AG10803 (cell line): ENCODE results near the gene P2RY14.

ENCODE experiments used
- DNase-seq: peaks from one replicate; pipeline ENCODE4 v3.0.0; 2010; ENCODE audit warnings: low read depth
- H3K4me3 ChIP-seq: 2 replicates; pipeline ENCODE4 v1.5.1; 2011; ENCODE audit warnings: mild to moderate bottlenecking, low read length, control low read depth
- CTCF ChIP-seq: conservative IDR thresholded peaks from 2 replicates; pipeline ENCODE4 v1.5.1; 2011; ENCODE audit warnings: mild to moderate bottlenecking, low read length, control low read depth, inconsistent platforms

The P2RY14 gene

GRCh38 chr3:151201051-151201730 lies 77.2 kb downstream of the P2RY14 start:
- no peak overlapping the region for H3K4me3 ChIP-seq
- no peak for DNase-seq
- TF ChIP-seq CTCF, result no peak

DNA sequence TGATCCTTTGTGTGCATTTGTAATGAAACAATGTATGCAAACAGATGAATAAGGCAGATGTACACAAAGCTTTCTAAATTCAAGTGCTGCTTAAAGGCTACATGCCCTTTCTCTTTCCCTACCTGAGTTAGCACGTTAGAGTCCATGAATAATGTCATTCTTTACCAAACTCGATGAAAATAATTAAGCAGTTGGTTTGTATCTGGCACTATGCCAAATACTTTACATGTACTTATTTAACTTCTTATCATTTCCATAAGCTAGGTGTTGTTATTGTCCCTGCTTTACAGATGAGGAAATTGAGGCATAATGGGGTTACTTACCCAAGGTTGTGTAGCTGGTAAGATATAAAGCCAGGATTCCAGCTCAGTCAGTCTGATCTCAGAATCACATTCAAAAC lies 77.8 kb downstream of the P2RY14 start:
- no peak for DNase-seq
- no peak for TF ChIP-seq CTCF
- H3K4me3 ChIP-seq, result no peak overlapping the region

DNA sequence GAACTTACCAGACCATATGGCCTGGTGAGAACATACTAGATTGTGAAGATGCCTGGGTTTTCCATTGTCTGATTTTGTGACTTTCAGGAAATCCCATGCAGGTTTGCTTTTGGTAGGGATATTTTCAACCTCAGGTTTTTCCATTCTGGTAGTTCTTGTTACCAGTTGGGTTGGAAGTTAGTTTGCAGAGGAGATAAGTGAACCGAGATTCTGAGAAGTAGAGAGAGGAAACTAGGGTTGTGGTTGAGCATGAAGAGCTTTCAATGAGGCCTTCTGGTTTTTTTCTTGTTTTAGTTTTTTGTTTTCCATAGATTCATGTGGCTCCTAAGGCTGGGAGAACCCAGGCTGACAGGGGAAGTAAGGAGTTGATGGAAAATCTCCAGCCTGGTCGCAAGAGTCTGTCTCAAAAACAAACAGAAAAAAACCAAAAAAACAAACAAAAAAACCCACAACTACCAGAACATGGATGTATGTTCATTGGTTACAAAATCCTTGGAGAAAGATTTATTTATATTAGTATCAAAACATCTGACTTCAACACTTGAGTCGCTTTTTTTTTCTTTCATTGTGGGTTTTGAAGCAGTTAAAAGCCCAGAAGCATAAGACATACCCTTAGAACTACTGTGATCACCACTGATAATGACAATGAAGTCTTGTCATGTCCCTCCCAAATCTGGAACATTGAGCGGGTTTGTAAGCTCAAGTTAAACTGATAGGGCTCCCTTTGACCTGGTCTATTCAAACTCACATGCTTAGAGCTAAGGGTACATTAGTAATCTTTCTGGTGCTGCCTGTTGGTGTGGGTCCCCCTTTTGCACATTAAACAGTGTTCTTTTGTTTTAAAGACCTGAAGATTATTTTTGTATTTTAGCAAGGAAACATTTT lies 78.5 kb downstream of the P2RY14 start:
- no peak for TF ChIP-seq CTCF
- no peak for DNase-seq

DNA sequence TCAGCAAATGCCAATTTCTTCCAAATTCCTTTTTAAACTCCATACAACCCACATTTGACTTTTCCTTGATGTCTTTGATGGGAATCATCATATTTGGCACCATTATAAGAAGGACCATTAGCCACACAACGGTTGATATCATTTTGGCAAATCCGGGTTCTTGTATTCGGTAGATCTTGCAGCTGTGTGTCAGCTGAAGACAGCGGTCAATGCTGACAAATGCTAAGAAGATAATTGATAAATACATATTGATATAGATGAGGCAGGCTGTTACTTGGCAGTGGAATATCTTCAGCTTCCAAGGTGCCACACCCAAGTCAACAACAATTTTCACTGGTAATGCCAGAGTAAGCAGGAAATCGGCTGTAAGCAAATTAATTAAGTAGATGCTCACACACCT lies 79.5 kb downstream of the P2RY14 start:
- no peak for TF ChIP-seq CTCF
- no peak overlapping the region for H3K4me3 ChIP-seq
- no peak for DNase-seq

More for the DNA sequence above, 78.5 kb downstream of the P2RY14 start:
- H3K4me3 ChIP-seq, result no peak overlapping the region

DNA sequence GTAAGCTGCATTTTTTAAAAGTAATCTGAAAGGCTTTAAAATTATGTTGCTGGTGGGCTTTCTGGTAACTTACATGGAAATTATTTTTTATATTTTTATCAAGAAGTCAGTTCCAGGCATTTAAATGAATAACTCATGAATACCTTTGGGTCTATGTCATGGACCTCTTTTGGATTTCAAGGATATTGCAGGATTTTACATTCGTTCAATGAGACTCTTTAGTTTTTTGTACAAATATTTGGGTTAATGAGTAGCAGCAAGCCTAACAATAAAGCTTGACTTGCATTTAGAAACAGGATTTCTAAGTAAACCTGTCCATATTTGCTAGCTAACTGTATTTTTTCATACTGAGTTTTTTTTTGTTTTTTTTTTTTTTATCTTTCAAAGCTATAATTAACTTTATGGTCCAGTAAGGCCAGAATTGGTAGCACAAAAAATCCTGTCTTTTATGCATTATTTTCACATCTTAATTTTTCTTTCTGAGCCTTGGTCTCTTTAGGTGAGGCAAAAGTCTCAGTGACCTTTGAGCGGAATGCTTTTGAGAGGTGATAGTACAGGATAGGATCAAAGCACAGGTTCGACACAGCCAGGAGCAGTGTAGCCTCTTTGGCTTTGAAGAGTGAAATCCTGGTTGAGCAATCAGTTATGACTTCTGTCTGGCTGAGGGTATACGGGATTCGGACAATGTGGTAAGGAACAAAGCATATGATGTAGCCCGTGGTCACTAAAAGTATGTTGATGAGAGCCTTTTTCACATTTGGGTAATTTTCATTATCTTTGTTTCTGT lies 80.2 kb downstream of the P2RY14 start:
- H3K4me3 ChIP-seq, result no peak overlapping the region
- no peak for TF ChIP-seq CTCF
- DNase-seq, result peak; percentile 49

GRCh38 chr3:151197228-151197627 lies 81.1 kb downstream of the P2RY14 start:
- H3K4me3 ChIP-seq, result no peak overlapping the region
- DNase-seq, result no peak
- no peak for TF ChIP-seq CTCF
